HG02938 (cell line): ENCODE measurements around the gene CADPS.
A peak's percentile ranks its signal among the peaks of the same experiment; 100 is the strongest.

Experiments
- ATAC-seq: cut with Tn5 transposase; IDR thresholded peaks from one replicate; pipeline ENCODE4 v1.9.1; 2021; ENCODE audit warnings: mild to moderate bottlenecking, moderate library complexity; ENCODE audit not compliant: unreplicated experiment

Gene CADPS

GRCh38 chr3:62653796-62654195 is 221.4 kb downstream of the CADPS start:
- no peak for ATAC-seq

- no peak for ATAC-seq
Measured at GRCh38 chr3:62647711-62648110, 227.5 kb downstream of the CADPS start.

GRCh38 chr3:62644493-62644892 is 230.7 kb downstream of the CADPS start:
- no peak for ATAC-seq

GRCh38 chr3:62638316-62638715 is 236.9 kb downstream of the CADPS start:
- ATAC-seq, result no peak

- no peak for ATAC-seq
Measured at GRCh38 chr3:62636235-62636826, 238.9 kb downstream of the CADPS start.

- no peak for ATAC-seq
Measured at GRCh38 chr3:62632510-62633294, 242.5 kb downstream of the CADPS start.

- no peak for ATAC-seq
Measured at GRCh38 chr3:62631488-62631887, 243.7 kb downstream of the CADPS start.

- ATAC-seq, result no peak
Measured at GRCh38 chr3:62630664-62631063, 244.6 kb downstream of the CADPS start.

GRCh38 chr3:62625268-62625667 is 249.9 kb downstream of the CADPS start:
- no peak for ATAC-seq

- no peak for ATAC-seq
Measured at GRCh38 chr3:62624185-62624584, 251.0 kb downstream of the CADPS start.

- ATAC-seq, result peak; percentile 67
Measured at GRCh38 chr3:62622553-62623174, 252.6 kb downstream of the CADPS start.

GRCh38 chr3:62621925-62622324 is 253.3 kb downstream of the CADPS start:
- no peak for ATAC-seq

GRCh38 chr3:62621176-62621575 is 254.0 kb downstream of the CADPS start:
- no peak for ATAC-seq

- ATAC-seq, result no peak
Measured at GRCh38 chr3:62615258-62615849, 259.9 kb downstream of the CADPS start.

- no peak for ATAC-seq
Measured at GRCh38 chr3:62614527-62614926, 260.7 kb downstream of the CADPS start.

GRCh38 chr3:62611541-62612240 is 263.5 kb downstream of the CADPS start:
- ATAC-seq, result no peak

- no peak for ATAC-seq
Measured at GRCh38 chr3:62607287-62608029, 267.8 kb downstream of the CADPS start.

- no peak for ATAC-seq
Measured at GRCh38 chr3:62605413-62606068, 269.7 kb downstream of the CADPS start.

GRCh38 chr3:62604751-62605351 is 270.4 kb downstream of the CADPS start:
- no peak for ATAC-seq

- ATAC-seq, result no peak
Measured at GRCh38 chr3:62604298-62604697, 270.9 kb downstream of the CADPS start.
